Activated CD8-positive, alpha-beta memory T cell treated with anti-CD3 and anti-CD28 coated beads, Interleukin-2, amount 50 U/mL, for 4 hours (primary cell): ENCODE results near the gene FAM177B.
A peak's percentile ranks its signal among the peaks of the same experiment; 100 is the strongest.

Experiments used
- DNase-seq: peaks from one replicate; pipeline ENCODE4 v3.0.0-alpha.2; 2020

FAM177B gene

GRCh38 chr1:222736972-222737371 is at the start of gene FAM177B:
FAM177B (plus strand) TSS chr1:222737202; CDS start chr1:222746546, 9,344 bp downstream.
- DNase-seq: no peak

GRCh38 chr1:222691016-222691415 is 46.0 kb upstream of the FAM177B start:
- no peak for DNase-seq

- DNase-seq: no peak
Measured at GRCh38 chr1:222694927-222695326, 42.1 kb upstream of the FAM177B start.

- DNase-seq: no peak
Measured at GRCh38 chr1:222696741-222697140, 40.3 kb upstream of the FAM177B start.

GRCh38 chr1:222697203-222697602 is 39.8 kb upstream of the FAM177B start:
- DNase-seq: no peak

GRCh38 chr1:222697826-222698225 is 39.2 kb upstream of the FAM177B start:
- no peak for DNase-seq

- no peak for DNase-seq
Measured at GRCh38 chr1:222702210-222702609, 34.8 kb upstream of the FAM177B start.

- DNase-seq: no peak
Measured at GRCh38 chr1:222704260-222704659, 32.7 kb upstream of the FAM177B start.

GRCh38 chr1:222706815-222707214 is 30.2 kb upstream of the FAM177B start:
- no peak for DNase-seq

- DNase-seq: no peak
Measured at GRCh38 chr1:222709700-222710153, 27.3 kb upstream of the FAM177B start.

GRCh38 chr1:222711319-222712252 is 25.4 kb upstream of the FAM177B start:
- DNase-seq: peak; percentile 59

GRCh38 chr1:222712253-222713090 is 24.5 kb upstream of the FAM177B start, which contains the start of the genes AIDA and BROX:
AIDA (minus strand) TSS chr1:222712491; CDS start chr1:222712317, 174 bp downstream.
BROX (plus strand) TSS chr1:222712564; CDS start chr1:222715700, 3,136 bp downstream.
- DNase-seq: peak; percentile 98

- DNase-seq: peak; percentile 91
Measured at GRCh38 chr1:222713091-222713961, 23.7 kb upstream of the FAM177B start.

GRCh38 chr1:222716393-222716792 is 20.6 kb upstream of the FAM177B start:
- no peak for DNase-seq

GRCh38 chr1:222728746-222729145 is 8.3 kb upstream of the FAM177B start:
- no peak for DNase-seq

- DNase-seq: no peak
Measured at GRCh38 chr1:222730866-222731265, 6.1 kb upstream of the FAM177B start.

GRCh38 chr1:222732216-222733159 is 4.5 kb upstream of the FAM177B start:
- DNase-seq: no peak

GRCh38 chr1:222734740-222735139 is 2.3 kb upstream of the FAM177B start:
- no peak for DNase-seq

- DNase-seq: no peak
Measured at GRCh38 chr1:222736470-222736869, 532 bp upstream of the FAM177B start.

- no peak for DNase-seq
Measured at GRCh38 chr1:222739465-222739864, 2.5 kb downstream of the FAM177B start.

- no peak for DNase-seq
Measured at GRCh38 chr1:222739929-222740328, 2.9 kb downstream of the FAM177B start.
